HL-60/S4 treated with phorbol 12-myristate 13-acetate at 8.2 ng/mL for 4 days and 3 days (cell line): ENCODE data around the gene GNG7.
"Not testable (repeated sequence)": the region's sequence is repeated elsewhere in the genome, so short reads cannot be mapped to it uniquely, and the experiment has no call there.

ENCODE experiments used
- in situ Hi-C: fragments of 300-500 bp; cut with MboI; formaldehyde crosslinking; loops from 2 replicates; pipeline ENCODE4 v1.15.0; 2022; ENCODE audit warnings: low sequenced_read_pairs

GNG7 gene

DNA sequence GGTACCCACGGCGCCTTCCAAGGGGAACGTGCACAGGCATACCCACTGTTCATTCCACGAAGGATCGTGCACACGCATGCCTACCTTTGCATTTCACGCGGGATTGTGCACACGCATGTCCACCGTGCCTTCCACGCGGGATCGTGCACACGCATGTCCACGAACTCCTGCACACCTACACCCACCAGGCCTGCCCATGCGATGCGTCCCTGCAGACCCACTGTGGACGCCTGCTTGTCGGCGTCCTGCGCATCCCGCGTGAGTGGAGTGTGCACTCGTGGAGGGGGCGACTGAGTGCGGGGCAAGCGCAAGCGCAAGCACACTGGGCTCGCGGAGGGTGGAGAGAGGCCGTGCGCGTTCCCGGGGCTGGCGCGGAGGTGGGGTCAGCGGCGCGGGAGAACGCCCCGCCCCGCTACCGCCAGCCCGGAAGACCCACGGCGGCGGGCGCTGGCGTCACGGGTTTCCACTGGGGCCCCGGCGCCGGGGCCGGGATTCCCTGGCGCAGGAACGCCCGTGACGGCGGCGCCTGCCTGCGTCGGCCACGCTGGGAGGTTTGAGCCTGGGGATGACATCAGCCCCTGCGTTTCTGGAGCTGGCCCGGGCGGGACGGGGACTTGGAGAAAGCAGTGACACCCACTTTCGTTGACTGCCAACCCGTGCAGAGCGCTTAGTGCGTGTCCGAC is 207.9 kb downstream of the GNG7 start:
- in situ Hi-C loops: no loop called here

DNA sequence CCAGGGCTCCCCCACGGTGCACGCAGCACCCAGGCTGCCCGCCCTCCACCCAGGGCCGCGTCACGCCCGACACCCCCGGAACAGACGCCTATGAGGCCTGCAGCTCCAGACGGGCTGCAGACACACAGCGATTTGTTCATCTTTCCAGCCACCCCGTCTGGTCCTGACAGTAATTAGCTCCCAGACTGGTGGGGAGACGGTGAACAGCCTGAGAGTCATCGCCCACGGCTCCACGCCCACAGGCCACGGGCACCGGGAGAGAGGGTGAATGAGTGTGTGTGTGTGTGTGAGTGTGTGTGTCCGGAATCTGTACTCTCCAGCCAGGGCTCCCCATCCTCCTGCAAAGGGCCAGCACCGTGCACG is 208.4 kb downstream of the GNG7 start:
- in situ Hi-C loops: no loop called here

DNA sequence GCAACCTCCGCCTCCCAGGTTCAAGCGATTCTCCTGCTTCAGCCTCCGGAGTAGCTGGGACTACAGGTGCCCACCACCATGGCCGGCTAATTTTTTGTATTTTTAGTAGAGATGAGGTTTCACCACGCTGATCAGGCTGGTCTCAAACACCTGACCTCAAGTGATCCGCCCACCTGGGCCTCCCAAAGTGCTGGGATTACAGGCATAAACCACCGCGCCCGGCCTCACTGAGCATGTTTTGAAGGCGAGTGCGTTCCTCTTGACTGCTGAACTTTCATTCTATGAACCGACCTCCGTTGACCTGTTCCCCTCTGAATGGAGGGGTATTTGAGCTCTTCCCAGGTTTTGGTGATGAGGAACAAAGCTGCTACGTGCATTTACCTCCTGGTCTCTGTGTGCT is 209.0 kb downstream of the GNG7 start:
- in situ Hi-C loops: not testable (repeated sequence)

DNA sequence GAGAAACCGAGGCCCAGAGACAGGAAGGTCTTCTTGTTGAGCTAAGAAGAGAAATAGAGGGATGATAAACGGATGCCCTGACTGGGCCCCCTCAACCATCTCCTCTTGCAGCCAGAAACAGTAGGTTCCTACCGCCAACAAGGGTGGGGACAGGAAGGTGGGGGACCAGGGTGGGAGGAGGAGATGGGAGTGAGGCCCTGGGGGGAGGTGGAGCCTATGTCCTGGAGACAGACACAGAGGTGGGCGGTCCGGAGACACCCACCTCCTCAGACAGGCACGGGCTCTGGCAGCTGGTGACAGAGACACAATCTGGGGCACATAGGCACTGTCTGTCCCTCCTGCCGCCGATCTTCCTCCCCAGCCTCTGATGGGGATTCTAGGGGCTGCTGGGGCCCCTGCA is 209.6 kb downstream of the GNG7 start:
- in situ Hi-C loops: no loop called here

DNA sequence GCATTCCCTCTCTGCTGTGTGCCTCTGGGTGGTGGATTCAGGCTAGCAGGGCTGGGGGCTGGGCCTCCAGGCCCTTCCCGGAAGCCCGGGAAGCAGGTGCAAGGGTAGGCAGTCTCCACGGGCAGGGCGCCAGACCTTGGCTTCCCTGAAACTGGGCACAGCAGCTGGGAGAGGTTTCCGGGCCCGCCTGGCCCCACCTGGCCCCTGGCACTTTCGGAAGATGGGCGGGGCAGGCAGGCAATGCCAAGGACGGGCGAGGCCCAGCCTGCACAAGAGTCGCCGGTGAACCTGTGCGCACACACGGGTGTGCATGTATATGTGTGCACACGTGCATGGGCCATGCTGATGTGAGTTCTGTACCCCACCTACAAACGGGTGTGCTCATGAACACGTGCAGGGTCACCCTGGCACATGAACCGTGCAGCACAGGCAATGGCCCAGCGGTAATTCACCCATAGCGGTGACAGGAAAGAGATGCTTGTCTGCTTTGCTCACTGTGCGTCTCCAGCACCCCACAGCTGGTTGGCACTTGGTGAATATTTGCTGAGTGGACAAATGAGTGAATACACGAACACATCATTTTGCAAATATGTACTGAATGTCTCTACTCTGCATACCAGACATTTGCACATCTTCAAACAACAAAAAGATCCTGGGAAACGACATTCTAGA is 211.2 kb downstream of the GNG7 start:
- in situ Hi-C loops: no loop called here

DNA sequence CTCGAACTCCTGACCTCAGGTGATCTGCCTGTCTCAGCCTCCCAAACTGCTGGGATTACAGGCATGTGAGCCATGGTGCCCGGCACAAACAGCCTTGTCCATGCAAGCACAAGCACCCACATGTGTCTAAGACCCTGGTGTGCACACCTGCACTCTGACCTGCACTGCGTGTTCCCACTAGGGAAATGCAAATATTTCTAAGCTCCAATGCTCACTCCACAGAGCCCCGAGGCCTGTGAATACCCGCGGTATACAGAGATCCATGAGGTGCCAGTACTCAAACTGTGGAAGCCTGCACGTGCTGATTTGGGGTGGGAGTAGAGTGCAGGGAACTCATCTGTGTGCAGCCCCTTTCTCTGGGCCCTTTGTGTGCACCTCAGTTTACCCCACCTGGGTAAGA is 211.8 kb downstream of the GNG7 start:
- in situ Hi-C loops: no loop called here

DNA sequence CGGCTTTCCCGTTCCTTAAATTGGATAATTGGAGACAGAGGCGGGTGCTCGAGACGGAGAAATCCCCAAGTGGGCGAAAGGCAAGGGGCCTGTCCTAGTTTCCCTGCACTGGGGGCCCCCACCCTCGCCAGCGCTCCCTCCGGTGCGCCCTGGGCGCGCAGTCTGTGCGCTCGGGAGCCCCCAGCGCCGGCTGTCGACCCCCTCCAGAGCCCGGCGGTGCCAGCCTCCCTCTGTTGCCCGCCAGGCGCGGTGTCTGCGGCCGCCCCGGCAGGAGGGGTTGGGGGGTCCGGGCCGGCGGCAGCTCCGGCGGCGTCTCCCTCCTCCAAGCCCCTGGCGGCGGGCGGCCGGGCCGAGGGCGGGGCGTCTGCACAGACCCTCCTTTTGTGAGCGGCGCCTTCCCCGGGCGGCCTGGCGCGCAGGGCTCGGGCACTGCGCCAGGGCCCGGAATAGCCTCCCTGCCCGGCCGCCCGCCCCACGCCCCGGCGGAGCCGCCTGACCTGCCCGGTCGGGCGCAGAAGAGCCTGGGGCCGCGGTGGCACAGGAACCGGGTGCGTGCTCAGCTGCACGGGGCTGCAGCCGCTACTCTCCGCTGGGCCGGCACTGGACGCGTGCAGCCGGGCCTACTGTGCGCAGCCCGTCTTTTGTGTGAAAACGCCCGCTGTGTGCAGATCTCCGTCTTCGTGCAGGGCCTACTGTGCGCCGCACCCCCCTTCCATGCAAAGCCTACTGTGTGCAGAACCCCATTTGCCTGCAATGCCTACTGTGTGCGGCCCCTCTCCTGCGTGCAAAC is 213.4 kb downstream of the GNG7 start:
- in situ Hi-C loops: no loop called here

DNA sequence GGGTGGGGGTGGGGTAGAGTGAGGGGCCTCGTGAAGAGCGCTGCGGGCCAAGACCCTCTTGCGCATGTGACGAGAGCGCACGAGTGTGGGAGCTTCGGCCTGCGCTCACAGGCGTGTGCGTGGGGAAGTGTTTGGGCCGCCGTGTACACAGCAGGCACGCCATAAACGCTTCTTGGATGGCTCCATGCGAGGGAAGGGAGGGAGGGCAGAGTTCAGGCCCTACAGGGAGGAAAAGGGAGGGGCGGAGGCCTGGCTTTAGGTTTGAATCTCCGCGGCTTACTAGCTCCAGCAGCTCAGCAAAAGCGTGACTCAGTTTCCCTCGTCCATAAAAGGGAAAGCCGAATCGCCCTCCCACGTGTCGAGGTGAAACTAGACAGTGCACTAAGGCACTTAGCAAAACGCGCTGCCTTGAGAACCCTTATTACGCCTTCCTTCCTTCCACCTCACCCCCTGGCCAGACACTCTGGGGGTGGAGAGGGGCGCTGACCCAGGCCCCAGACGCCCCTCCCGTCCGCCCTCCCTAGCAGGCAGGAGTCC is 214.0 kb downstream of the GNG7 start:
- in situ Hi-C loops: no loop called here

DNA sequence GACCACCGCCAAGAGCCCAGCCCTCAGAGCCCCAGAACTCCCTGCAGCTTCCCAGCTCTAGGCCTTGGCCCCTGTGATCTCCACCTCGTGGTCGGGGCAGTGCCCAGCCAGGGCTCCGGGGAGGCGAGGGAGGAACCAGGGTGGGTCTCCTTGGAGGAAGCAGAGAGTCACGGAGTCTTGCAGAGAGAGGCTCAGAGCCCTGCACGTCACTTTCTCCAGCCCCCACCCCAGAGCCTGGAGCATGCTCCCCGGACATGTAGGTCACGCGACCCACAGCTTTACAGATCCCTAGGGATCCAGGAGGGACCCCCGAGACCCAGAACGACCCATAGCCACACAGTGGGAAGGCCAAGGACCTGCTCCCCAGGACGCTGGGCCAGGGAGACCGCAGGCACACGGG is 214.7 kb downstream of the GNG7 start:
- in situ Hi-C loops: no loop called here

DNA sequence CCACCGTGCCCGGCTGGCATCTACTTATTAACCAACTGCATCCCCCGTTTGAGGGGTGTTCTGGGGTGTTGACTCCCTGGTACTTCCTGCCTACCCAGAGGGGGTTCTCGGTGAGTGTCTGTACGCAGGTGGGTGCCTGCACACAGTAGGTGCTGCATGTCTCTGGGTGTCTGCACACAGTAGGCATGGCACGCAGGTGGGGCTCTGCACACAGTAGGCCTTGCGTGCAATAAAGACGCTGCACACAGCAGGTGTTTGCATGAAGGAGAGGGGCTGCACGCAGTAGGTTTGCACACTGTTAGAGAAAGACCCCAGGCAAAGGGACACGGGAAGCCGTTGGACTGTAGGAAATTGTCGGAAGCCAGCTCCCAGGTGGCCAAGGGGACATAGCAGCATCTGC is 215.4 kb downstream of the GNG7 start:
- in situ Hi-C loops: no loop called here

DNA sequence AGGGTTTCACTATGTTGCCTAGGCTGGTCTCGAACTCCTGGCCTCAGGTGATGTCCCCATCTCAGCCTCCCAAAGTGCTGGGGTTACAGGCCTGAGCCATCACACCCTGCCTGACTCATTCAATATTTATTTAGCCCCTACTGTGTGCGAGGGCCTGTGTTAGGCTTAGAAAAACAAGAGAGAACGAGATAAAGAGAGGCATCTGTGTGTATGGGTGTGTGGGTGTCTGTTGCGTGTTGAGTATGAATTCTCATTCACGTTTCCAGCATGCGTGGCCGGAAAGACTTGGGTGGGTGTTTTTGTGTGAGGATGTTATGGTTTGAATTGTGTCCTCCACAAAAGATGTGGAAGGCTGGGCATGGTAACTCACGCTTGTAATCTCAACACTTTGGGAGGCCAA is 217.1 kb downstream of the GNG7 start:
- in situ Hi-C loops: no loop called here

DNA sequence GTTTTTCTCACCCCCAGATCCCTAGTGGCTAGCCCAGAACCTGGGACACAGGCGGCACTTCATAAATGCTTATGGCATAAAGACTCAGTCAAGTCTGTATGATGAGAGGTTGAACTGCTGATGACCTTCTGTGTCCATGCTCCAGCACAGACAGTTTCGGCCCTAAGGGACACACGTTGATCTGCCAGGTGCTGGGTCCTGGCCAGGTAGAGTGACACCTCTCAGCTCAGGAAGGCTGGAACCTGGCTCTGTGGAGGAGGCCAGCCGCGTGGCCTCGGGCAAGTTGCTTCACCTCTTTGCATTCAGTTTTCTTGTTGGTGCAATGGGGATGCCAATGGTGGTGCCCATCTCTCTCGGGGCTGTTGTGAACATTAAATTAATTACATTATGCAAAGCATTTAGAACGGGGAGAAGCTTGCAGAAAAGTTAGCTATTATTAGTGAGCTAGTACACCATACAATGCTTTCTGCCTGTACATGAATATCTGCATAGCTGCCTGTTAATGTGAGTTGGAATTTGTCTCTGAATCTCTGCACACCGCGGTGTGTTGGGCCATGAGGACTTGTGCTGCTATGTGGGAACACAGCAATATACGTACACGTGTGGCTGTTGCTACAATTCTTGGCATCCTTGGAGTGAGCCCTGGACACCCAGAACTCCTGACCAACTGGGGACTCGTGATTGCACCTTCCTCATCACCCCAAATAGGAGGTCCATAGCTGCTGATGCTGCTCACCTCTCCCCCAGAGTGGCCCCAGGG is 218.1 kb downstream of the GNG7 start:
- in situ Hi-C loops: no loop called here

DNA sequence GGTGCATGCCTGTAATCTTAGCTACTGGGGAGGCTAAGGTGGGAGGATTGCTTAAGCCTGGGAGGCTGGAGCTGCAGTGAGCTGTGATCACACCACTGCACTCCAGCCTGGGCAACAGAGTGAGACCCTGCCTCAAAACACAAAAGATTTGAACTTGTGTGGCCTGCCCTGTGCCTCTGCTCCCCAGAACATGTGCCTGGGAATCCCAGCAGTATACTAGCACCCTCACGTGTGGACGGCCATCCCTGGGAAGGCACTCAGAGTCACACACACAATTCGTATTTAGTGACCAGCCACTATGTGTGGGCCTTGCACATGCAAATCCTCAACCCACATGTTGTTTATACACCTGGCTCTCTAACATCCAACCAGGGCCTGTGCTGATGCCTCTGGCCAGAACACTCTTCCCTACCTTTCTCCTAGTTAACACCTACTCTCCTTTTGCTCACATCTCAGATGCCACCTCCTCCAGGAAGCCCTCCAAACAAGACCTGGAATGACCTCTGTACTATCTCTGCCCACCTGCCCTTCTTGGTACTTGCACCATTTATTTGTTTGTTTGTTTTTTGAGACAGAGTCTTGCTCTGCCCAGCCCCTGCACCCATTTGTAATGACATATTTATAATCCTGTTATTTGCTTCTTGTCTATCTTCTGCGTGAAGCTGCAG is 218.9 kb downstream of the GNG7 start:
- in situ Hi-C loops: no loop called here

DNA sequence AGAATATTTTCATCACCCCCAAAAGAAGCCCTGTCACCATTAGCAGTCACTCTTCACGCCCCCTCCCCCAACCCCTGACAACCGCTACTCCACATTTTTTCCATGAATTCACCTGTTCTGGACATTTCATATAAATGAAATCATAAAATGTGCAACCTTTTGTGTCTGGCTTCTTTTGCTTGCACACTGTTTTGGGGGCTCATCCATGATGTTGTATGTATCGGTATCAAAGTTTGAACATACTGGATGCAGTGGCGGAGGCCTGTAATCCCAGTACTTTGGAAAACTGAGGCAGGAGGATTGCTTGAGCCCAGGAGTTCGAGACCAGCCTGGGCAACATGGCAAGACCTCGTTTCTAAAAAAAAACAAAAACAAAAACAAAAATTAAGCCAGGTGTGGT is 219.4 kb downstream of the GNG7 start:
- in situ Hi-C loops: no loop called here

DNA sequence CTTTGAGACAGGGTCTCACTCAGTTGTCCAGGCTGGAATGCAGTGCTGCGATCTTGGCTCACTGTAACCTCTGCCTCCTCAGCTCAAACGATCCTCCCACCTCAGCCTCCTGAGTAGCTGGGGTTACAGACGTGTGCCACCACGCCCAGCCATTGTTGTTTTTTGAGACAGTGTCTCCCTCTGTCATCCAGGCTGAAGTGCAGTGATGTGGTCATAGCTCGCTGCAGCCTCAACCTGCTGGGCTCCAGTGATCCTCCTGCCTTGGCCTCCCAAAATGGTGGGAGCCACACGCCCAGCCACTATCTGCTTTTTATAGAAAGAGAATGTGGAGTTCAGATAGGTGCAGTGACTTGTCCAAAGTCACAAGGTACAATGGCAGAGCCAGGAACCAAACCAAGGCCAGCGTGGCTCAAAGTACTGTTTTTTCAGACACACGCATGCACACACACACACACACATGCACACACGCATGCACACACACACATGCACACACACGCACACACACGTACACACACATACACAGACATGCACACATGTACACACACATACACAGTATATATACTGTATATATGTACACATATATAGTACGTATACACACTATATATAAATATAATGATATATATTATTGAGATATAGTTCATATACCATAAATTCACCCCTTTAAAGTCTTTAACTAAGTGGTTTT is 220.0 kb downstream of the GNG7 start:
- in situ Hi-C loops: no loop called here

DNA sequence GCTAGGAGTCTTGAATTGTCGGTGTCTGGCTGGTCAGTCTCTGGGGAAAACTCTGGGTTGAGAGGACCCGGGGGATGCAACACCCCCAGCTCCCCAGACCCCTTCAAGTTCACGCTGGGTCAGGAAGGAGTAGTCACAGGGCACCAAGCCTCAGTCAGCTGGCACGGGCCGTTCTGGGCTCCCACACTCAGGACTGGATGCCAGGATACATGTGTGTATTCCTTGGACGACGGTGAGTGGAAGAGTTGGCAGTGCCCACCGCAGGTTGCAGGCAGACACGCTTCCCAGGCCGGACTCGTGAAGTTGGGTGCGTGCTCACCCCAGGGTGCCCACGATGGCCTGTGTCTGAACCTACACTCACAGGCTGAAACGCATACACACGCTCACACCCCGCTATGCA is 221.0 kb downstream of the GNG7 start:
- in situ Hi-C loops: no loop called here

DNA sequence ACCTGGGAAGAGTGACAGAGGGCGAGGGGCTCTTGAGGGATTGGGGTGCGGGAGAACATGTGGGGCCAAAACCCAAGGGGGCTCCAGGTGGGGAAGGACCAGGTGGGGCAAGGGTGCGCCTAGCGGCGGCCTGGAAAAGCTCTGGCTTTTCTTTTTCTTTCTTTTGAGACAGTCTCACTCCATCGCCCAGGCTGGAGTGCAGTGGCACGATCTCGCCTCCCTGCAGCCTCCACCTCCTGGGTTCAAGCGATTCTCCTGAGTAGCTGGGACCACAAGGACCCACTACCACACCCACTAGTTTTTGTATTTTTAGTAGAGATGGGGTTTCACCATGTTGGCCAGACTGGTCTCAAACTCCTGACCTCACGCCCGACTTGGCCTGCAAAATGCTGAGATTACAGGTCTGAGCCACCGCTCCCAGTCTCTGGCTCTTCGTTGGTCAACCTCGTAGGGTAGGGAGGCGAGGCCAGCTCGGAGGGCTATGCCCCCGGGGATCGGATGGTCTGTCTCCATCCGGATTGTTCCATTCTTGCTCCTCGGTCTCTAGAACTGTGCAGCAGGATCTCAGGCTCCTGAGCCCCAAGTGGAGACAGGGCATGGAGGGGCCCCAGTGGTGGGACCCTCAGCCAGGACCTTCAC is 222.8 kb downstream of the GNG7 start:
- in situ Hi-C loops: no loop called here

DNA sequence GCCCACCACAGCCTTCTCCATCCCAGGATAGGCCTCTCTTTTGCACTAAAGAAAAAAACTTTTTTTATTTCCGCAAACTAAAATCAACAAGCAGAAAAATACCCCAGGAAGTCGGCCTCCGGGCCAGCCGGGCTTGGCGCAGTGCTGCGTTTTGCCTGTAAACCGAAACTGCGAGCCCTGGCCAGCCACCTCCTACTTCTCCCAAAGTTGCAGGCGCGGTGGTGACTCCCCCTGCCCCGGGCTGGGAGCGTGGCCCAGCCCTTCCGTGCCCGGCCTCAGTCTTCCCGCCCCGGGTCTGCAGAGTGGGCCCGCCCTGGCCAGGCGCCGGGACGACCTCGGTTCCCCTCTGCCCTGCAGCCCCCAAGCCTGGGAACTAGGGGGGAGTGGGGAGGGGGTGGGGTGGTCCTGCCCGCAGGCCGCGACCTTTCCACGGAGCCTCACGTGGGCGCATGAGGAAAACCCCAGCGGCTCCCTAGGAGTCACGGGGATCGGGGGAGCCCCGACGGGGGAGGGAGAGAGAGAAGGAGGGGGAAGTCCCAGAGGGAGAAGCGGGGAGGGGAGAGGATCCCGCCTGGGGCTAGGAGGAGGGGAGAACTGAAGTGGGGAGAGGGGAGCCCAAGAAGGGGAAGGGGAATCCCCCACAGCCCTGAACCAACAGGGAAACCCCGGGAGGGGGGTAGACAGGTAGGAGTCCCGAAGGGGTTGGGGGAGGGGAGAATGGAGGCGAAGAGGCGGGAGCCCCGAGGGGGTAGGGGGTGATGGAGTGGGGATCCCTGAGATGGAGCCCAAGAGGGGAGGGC is 223.5 kb downstream of the GNG7 start:
- in situ Hi-C loops: no loop called here

DNA sequence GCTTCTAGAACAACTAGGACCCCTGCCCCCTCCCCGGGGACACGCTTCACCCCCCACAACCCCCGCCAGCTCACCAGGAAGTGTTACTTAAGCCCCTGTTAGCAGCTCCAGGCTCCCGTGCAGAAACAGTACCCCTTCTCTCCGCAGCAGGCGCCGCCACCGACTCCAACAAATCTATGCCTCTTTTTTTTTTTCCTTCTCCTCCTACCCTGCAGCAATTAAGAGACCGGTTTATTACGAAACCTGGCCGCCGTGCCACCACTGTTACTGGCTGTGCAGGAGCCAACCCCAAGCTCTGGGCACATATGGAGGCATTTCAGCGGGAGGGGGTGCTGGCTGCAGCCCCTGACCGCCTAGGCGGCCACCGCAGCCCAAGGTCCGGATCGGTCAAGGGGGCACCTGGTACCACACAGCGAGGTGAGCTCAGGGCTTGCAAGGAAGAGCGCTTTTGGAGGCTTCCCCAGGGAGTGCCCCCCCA is 224.2 kb downstream of the GNG7 start:
- in situ Hi-C loops: no loop called here
